ENCODE results near the gene IGF2R. TPM values are rescaled to one million over a fixed set of nuclear protein-coding genes. Genes with fewer than 3 reads are reported as not detected.

IGF2R gene
- total RNA-seq, 3 donors from 2014 or later: 60.4 to 112 (median 81.0) TPM

DNA sequence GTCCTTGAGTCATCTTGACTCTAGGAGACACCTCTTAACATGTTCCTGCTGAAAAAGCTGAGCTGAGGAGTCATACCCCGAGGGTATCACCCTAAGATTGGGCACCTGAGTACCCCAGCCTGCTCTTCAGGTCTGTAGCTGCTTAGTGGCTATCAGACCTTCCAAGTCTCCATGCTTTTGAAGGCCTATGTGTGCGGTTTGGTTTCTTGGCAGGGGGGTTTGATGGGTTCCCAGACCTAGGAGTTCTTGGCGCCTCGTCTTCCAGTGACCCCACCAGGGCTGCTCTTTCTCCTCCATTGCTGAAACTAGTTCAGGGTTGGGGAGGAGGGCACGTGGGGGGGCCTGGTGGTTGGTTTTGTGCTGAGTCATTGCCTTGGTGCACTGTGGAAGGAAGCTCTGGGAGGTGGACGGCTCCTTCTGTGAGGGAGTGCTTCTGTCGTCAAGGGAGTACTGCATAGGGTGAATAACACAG lies 20.1 kb downstream of the IGF2R start:
- peaks cover 0 to 3% of the 10 kb centered on the region in 2 donors for H3K4me1 ChIP-seq
- no peak for DNase-seq (ENCODE audit: low spot score in 2 of 2)
- no peaks in the 10 kb centered on the region for H3K9me3 ChIP-seq
- intact Hi-C loops (cut with DNase I; ENCODE audit: low total_unique reads): no loop called here
- H3K27me3 ChIP-seq: no peaks in the 10 kb centered on the region
- H3K4me3 ChIP-seq: no peak overlapping the region
- no peaks in the 10 kb centered on the region for H3K36me3 ChIP-seq
- no peak overlapping the region for H3K27ac ChIP-seq
- TF ChIP-seq POLR2AphosphoS5 (IDR thresholded peaks at IDR 0.05) (no peak), CTCF (IDR thresholded peaks at IDR 0.05) (no peak), POLR2A (IDR thresholded peaks at IDR 0.05) (no peak)

- H3K36me3 ChIP-seq: no peaks in the 10 kb centered on the region
- H3K9me3 ChIP-seq: no peaks in the 10 kb centered on the region
- H3K27ac ChIP-seq: no peak overlapping the region
- intact Hi-C loops (cut with DNase I; ENCODE audit: low total_unique reads): no loop called here
- no peak for DNase-seq (ENCODE audit: low spot score in 2 of 2)
- H3K4me3 ChIP-seq: no peak overlapping the region
- H3K4me1 ChIP-seq: peaks cover 0 to 3% of the 10 kb centered on the region in 2 donors
- TF ChIP-seq POLR2A (IDR thresholded peaks at IDR 0.05): no peak
- no peak for TF ChIP-seq POLR2AphosphoS5 (IDR thresholded peaks at IDR 0.05)
- no peak for TF ChIP-seq CTCF (IDR thresholded peaks at IDR 0.05)
- no peaks in the 10 kb centered on the region for H3K27me3 ChIP-seq
Observed at GRCh38 chr6:159989492-159990480, 20.9 kb downstream of the IGF2R start.

- Histone ChIP-seq H3K4me3 (no peak overlapping the region), H3K9me3 (no peaks in the 10 kb centered on the region), H3K4me1 (peaks cover 0 to 3% of the 10 kb centered on the region in 2 donors), H3K27me3 (no peaks in the 10 kb centered on the region), H3K27ac (no peak overlapping the region), H3K36me3 (no peaks in the 10 kb centered on the region)
- intact Hi-C loops (cut with DNase I; ENCODE audit: low total_unique reads): no loop called here
- no peak for DNase-seq (ENCODE audit: low spot score in 2 of 2)
- no peak for TF ChIP-seq CTCF (IDR thresholded peaks at IDR 0.05)
- no peak for TF ChIP-seq POLR2AphosphoS5 (IDR thresholded peaks at IDR 0.05)
- no peak for TF ChIP-seq POLR2A (IDR thresholded peaks at IDR 0.05)
Observed at GRCh38 chr6:159992366-159992765, 23.5 kb downstream of the IGF2R start.

DNA sequence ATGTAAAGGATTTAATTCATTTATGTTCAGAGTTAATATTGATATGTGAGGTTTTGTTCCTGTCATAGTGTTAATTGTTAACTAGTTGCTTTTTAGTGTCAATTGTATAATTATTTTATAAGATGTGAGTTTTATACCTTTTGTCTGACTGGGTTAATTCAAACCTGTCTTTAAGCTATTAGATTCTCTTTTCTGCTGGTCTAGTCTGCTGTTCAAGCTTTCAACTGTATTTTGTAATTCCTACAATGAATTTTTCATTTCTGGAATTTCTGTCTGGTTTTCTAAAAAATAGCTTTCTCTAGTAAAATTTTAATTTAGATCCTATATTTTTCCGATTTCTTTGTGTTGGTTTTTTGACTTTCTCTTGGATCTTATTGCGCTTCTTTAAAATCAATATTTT lies 26.5 kb downstream of the IGF2R start:
- TF ChIP-seq POLR2A (IDR thresholded peaks at IDR 0.05) (no peak), CTCF (IDR thresholded peaks at IDR 0.05) (no peak), POLR2AphosphoS5 (IDR thresholded peaks at IDR 0.05) (no peak)
- DNase-seq (ENCODE audit: low spot score in 2 of 2): no peak
- Histone ChIP-seq H3K27ac (no peak overlapping the region), H3K4me3 (no peak overlapping the region), H3K4me1 (no peaks in the 10 kb centered on the region), H3K36me3 (no peaks in the 10 kb centered on the region), H3K9me3 (no peaks in the 10 kb centered on the region), H3K27me3 (no peaks in the 10 kb centered on the region)
- intact Hi-C loops (cut with DNase I; ENCODE audit: low total_unique reads): no loop called here

- Histone ChIP-seq H3K27me3 (no peaks in the 10 kb centered on the region), H3K27ac (no peak overlapping the region), H3K36me3 (no peaks in the 10 kb centered on the region), H3K9me3 (no peaks in the 10 kb centered on the region), H3K4me1 (no peaks in the 10 kb centered on the region), H3K4me3 (no peak overlapping the region)
- TF ChIP-seq CTCF (IDR thresholded peaks at IDR 0.05) (no peak), POLR2AphosphoS5 (IDR thresholded peaks at IDR 0.05) (no peak), POLR2A (IDR thresholded peaks at IDR 0.05) (no peak)
- intact Hi-C loops (cut with DNase I; ENCODE audit: low total_unique reads): no loop called here
- no peak for DNase-seq (ENCODE audit: low spot score in 2 of 2)
Observed at GRCh38 chr6:159996087-159996622, 27.3 kb downstream of the IGF2R start.

Data from breast epithelium (tissue), 4 donors.